Hypothalamus (tissue), 51 donors: ENCODE data around the gene RXFP1.

Source experiments
- DNase-seq, 51 donors: peaks; one replicate each; lab custom pipeline; 2025; lab: John Stamatoyannopoulos, UW

Gene RXFP1

DNA sequence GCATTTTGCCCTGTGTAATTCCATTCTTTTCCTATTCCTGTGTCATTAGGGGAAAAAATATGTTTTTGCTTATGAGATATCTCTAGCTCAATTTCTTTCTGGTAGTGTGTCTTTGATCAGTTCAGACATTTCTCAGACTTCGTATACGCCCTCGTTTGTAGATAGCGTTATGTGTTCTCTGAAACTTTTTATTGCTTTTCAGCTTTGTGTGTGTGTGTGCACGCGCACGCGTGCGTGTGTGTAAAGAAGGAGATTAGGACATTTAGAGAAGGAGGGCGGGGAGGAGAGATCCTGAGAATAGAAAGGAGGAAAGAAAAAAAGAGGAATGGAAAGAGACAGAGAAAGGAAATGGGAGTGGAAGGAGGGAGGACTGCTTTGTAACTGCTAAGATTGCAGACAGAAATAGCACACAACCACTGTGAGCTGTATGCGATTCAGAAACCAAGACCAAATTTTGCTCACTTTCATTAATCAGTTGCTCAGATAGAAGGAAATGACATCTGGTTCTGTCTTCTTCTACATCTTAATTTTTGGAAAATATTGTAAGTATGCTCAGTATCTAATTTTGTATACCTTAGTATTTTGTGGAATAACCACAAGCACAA lies at the start of gene RXFP1:
TSS of gene RXFP1 (plus strand) at position 399 of the 605 bp plus-strand sequence. CDS start at position 494, 95 bp downstream.
- DNase-seq = no peak

DNA sequence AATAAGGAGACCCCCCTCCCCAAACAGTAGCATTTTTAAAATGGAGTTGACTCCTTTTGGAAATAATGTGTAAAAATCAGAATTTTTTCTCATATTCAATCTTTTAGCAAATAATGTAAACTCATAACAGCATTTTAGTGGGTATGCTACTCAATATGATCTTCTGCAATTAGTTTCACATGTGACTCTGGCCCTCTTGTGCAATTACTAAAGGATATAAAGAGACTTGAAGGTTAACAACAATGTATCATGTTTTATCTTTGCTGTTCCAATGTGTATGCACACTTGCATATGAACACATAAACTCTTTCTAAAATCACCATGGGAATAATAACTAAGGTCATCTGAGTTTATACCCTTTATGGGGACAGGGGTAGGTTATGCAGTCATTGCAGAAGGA lies 39.9 kb upstream of the RXFP1 start:
- DNase-seq = no peak

DNA sequence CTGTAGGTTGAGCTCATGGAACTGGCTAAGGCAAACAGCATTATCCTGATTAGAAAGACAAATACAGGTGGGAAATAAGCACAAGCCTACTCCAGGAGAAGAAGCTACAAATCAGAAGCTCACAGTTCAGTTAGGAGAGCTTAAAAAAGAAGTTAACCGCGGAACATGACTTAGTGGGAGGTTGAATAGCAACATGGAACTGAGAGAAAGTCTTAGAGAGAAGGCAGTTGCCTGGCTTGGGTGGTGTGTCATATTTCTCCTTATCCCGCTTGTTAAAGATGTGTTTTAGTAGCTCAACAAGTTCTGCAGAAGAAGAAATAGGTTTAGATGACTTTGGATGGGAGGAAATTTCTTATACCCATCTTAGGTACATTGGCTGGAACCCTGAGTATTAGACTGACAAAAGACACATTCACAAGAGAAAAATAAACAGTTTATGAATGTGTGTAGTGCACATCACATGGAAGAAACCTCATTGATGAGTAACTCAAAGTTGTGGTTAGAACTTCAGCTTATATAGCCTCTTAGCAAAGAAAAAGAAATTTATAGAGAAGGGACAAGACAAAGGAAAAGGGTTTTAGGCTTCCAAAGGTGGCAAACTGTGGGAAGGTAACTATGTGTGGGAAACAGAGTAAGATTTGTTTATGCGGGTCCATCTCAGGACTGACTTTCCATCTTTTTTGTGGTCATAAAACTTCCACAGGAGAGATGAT lies 37.4 kb upstream of the RXFP1 start:
- DNase-seq = no peak

DNA sequence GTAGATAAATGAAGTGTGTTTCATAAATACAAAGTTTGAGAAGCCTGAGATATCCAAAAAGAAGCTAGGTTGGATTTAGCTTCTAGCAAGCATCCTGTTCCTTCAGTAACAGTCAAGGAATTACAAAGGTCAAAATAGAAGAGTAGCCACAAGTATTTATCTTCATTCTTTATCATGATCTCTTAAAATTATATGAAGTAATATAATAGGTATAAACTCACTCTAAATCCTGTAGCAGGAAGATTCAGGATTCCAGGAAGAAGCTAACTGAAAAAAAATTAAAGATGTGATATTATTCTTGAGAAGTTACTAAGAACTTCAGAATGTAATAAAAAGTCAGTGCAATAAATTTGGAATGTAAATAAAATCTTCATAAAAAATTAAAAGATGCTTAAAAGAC lies 31.1 kb upstream of the RXFP1 start:
- no peak for DNase-seq

DNA sequence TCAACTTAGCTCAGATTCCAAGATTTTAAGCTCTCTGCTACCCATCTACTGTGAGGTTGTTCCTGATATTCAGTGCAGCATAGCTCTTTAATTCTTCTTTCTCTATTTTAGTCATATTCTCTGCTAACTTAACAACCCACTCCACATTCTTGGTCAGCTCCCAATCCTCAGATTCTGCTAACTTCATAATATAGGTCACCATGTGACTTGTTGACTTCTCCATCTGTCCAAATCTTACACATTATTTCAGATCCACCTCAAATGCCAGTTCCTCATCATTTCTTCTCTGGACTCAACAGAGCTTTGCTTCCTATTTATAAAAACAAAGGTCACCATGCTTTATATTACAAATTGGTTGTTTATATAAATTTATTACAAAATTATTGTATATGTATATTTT lies 29.3 kb upstream of the RXFP1 start:
- DNase-seq = no peak

DNA sequence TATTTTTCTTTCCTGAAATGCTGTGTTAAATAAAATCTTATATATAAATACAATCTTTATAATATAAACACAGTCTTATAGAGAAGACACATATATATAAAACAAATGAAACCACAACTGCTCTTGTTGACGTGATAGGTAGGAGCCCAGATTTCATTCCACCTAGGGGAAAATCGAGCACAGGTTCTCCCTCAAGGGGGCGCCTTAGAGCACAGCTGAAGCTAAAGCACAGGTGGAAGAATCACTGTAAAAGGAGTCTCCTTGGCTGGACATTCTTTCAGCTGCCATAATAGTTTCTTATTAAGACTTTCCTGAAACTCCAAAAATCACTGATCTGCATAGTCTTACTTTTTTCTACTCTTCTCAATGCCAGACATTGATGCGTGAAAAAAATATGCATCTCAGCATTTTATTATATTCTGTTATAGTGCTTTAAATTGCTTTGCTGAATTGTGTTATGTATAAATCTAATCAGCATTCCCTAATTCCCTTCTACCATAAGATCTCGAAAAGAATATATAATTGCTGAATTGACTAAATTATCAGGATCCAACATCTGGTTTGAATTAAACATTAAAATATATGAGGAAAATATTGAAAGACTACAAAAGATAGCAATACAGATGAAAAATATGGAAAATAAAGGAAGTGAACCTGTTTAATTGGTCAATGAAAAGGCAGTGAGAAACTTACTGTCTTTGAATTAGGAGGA lies 25.5 kb upstream of the RXFP1 start:
- peak in 5 of 51 donors; percentile 0 to 4 (median 0) for DNase-seq

DNA sequence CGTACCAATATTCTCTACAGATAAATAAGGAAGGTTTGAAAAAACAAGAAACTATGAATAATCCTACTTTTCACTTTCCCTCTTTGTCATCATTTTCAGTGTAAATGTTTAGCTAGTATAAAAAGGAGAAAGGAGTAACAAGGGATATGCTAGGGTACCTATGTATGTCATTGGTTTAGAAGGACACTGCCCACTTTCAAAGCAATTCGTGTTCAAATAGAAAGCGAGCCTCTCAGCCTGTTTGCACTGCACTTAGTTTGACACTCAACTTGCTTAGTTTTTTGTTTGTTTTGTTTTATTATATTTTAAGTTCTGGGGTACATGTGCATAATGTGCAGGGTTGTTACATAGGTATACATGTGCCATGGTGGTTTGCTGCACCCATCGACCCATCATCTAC lies 21.6 kb upstream of the RXFP1 start:
- no peak for DNase-seq

DNA sequence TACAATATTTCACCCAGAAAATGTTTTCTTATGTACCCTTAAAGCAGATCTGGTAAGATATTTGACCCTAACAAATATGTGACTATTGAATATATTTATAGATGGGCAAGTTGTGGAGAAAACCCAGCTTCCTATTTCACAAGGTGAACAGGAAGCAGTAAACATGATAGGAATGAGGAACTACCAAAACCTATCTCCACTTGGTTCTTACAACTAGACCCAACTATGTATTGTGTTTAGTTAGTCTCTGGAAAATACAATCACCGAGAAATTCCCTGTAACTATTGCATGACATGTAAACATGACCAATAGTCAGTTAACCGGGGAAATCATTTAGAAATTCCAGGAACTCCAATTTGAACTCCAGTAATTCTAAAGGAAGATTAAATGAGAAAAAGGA lies 8.4 kb upstream of the RXFP1 start:
- no peak for DNase-seq

DNA sequence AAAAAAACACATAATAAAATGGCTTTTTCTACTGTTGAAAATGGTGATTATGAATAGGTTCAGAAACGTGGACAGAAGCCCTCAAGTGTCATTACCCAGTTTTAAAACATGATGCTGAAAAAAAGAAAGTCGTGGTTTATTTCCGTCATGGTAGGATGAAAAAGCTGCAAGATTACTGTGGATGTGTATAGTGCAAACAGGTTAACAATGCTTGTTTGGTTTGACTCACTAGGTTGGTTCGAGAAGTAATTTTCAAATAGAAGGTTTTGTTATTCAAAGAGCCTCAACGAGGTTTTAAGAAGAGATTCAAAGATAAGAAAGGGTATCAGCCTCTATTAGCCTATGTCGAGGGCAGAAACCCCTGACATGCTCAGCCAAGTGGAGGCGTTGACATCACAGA lies 2.5 kb upstream of the RXFP1 start:
- no peak for DNase-seq

DNA sequence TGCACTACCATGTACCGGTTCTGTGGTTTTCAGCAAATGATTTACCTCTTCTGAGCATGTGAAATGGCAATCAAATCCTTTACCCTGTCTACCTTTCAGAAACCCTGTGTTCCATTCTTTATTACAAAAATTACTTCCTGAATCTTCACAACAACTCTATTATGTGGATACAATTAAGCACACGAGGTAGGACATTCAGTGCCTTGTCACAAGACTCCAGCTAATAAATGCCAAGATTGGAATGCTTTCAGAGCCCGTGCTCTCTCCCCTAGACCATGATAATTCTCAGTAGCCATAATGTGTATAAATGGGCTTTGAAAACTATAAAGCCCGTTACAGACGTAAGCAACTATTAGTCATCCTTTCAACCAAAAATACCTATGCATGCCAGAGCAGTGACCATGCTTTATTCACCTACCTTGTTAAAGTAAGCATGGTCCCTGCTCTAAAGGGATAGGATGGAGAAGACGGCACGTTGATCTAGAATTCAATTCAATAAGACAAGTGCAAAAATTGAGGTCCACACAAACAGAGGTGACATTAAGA lies 2.4 kb downstream of the RXFP1 start:
- no peak for DNase-seq

DNA sequence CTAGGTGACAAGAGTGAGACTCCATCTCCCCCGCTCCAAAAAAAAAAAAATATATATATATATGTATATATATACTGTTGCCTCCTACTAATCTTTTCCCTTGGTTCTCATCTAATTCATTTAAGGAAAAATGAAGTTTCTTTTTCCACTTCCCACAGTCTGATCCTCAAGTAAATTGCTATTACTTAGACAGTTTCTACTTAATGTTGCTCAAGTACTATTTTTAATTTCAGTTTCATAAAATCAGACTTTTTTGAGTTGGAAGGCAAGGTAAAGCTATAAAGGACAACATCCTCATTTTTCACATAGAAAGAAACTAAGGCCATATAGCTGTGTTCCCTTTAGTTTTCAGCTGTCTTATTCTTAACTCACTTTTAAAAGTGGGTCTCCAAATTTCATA lies 5.8 kb downstream of the RXFP1 start:
- DNase-seq = no peak

DNA sequence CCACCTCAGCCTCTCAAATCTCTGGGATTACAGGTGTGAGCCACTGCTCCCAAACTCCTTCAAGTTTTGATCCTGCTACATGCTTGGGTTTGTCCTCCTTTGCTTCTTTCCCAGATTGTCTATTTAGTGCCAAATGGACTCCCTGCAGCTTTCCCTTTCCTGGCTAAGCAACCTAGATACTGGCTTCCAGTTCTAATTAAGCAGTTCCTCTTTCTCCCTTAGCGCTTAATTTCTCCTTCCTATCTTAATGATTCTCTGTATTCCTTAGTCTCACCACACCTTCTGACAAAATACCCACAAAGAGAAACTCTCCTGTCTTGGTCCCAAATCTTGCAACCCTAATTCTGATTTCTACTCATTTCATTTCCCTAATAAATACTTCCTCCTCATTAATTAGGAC lies 7.8 kb downstream of the RXFP1 start:
- no peak for DNase-seq

DNA sequence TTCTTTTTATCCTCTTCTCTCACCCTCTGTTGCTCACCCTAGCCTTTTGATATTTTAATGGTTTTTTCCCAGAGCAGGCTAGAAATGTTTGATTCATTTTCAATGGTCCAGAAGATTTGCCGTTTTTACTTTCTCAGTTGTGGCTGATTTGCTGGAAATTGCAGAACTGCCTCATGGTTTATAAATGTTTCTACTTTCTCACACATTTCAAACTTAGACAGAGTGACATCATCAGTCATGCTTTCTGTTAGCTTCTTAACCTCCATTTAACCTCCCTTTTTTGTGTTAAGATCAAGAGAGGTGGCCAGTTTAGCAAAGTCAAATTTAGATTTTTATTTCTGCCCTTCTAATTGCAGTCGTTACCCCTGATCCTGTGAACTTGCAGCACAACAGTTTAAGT lies 8.7 kb downstream of the RXFP1 start:
- DNase-seq = no peak

DNA sequence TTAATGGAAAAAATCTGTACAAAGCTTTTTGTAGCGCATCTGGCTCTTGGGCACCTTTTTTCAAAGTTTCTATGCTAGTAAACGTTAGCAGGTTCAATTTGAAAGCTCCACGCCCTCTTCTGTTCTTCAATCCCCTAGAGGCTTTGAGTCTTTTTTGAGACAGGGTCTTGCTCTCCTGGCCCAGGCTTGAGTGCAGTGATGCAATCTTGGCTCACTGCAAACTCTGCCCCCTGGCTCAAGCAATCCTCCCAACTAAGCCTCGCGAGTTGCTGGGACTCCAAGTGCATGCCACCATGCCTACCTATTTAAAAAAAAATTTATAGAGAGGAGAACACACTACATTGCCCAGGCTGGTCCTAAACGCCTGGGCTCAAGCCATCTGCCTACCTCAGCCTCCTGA lies 9.2 kb downstream of the RXFP1 start:
- no peak for DNase-seq

DNA sequence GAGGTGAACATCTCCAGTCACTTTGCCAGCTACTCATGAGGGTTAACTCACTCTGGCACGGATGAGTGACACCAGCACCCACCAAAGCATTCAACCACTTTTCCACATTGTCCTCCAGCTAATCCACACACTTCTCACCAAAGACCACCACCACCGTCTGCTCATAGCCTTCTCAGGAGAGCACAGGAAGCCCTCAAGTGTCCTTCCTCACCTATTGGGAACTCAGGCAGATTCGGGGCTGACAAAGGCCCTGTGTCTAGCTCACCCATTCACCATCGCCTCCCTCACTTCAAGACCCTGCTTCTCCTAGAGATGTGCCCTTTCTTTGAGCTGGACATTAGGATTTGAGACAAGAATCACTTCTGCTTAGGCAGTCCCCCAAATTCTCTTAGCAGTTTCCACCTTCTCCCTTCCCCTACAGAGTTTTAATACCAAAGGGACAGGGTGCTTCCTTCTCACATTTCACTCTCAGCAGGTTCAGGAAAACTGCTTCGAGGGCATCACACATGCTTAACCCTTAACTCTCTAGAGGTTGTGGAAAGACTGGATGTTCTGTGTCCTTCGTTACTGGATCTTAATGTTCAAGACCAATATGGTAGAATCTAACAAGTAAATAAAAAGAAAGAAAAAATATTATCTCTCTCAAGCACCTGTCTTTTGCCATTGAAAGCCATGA lies 11.0 kb downstream of the RXFP1 start:
- no peak for DNase-seq

DNA sequence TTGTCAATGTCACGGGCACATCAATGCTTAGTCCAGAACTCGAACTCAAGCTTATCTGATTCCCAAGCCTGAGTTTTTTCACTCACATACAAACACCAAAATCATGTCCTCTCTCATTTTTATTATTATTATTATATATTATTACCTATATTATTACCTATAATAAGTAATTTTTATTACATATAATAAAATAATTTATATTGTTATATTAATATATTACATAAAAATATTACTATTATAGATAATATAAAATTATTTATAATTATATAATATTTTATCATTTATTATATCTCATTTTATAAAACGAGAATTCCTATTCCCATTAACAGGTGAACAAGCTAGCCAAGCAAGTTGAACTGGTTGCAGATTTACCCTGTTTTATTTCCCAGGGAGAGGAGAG lies 13.0 kb downstream of the RXFP1 start:
- no peak for DNase-seq

DNA sequence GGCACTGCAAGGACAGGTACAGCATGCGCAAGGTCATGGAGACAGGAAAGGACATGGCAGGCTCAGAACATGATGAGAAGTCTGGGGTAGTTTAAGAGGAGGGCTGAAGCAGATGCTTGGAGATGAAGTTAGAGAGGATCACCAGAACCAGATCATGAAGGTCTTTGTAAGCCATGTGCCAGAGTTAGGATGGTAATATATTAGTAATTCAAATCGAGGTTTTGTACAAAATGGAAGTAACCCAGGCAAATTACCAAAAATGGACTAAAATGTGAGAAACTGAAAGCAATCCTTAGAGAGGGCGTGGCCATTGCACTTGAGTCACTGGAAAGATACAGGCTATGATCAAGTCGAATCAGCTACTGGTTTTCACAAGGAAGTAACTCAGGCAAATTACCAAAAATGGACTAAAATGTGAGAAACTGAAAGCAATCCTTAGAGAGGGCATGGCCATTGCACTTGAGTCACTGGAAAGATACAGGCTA lies 13.5 kb downstream of the RXFP1 start:
- no peak for DNase-seq

DNA sequence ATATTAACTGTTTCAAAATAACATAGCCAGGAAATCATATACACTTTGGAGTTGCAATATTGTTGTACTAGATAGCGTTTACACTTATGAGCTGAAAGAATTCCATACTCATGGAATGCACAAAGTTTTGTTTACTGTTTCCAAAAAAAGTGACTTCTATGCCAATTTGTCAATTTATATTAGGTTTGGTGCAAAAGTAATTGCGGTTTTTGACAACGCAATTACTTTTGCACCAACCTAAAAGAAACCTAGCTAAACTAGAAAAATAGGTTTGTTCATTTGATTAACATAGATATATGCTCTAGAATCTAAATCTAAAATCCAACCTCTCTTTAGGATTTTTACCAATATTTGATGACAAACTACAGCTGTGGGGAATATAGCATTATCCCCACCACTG lies 15.2 kb downstream of the RXFP1 start:
- no peak for DNase-seq

DNA sequence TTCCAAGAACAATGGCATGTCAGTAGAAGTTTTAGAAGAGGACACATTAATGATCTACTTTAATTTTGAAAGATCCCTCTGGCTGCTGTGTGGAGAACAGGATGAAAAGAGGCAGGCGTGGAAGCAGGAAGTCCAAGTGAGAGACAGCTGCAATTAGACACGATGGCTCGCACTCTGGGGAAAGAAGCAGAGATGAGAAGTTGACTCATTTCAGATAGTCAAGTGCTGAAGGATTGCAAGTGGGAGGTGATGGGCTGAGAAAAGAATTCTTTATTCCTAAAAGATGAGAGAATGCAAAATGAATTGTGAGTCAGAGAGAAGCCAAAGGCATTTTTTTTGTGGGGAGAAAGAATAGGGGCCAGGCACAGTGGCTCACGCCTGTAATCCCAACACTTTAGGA lies 16.5 kb downstream of the RXFP1 start:
- peak in 1 of 51 donors; percentile 28 for DNase-seq

DNA sequence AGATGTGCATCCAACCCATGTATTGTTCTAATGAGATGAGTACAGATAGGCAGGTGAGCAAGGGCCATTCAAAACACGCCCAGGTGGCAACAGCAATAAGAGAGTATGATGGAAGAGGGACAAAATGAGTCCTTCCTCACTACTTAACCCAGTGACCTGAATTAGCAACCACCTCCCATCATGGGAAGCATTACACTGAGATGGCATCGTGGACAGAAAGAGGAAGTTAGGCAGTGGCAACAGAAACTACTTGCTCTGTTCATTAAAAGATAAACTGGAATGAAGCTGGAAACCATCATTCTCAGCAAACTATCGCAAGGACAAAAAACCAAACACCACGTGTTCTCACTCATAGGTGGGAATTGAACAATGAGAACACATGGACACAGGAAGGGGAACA lies 17.2 kb downstream of the RXFP1 start:
- DNase-seq = no peak
